Activated T-cell treated with anti-CD3 and anti-CD28 coated beads, Interleukin-2, amount 50 U/mL, for 48 hours (primary cell): ENCODE results near the gene HIBADH.

Source experiments
- DNase-seq, 2 experiments: peaks; one replicate each; pipeline ENCODE4 v3.0.0-alpha.2; 2020

Gene HIBADH

DNA sequence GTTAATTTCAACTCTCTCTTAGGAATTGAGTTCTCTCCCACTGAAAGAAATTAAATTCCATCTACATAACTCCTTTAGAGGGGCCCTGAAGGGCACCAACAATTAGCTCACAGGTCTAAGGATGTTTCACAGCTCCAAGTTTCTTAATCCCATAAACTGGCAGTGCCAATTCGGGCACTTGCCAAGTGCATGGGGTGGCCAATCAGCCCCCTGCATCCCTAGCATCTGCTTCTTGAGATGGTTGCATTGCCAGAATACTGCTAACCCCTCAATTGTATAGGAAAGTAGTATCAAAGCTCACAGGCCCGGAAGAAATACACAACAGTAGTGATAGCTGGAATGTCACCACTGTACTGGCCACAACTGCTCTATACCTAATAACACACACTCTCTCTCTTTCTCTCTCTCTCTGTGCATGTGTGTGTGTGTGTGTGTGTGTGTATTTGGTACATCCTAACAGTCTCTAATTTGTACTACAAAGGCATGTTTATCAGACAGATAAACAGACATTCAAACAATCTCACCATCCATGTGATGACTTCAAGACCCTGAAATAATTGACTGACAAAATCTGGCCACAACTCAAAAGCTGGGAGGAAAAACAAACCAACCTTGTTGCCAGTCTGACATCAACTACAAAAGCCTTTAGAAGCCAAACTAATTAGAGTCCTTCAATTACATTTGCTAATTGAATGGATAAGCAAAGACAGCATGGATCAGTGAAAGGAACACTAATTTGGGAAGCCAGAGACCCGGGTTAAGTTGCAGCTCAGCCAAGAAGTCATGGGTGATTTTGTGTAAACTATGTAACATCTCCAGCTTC is 27.8 kb downstream of the HIBADH start:
- no peak for DNase-seq

- no peak for DNase-seq
These were observed 29.6 kb downstream of the HIBADH start for GRCh38 chr7:27633062-27633461.

DNA sequence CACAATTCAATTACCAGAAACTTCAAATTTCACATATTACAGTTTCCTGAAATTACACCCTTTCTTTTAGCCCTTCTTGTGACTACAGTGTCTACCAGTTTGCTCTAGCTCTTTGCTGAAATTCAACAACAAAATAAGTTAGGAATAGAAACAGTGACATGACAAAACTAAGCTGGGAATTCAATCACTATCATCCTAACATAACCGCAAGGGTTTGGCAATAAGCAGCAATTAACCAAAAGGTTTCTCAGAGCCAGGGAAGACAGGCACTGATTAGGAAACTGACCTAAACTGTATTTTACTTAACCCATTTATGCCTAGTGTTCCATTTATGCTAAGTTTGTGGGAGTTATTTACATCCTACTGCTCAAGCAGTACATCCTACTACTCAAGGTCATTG is 31.3 kb downstream of the HIBADH start:
- DNase-seq, result no peak

DNA sequence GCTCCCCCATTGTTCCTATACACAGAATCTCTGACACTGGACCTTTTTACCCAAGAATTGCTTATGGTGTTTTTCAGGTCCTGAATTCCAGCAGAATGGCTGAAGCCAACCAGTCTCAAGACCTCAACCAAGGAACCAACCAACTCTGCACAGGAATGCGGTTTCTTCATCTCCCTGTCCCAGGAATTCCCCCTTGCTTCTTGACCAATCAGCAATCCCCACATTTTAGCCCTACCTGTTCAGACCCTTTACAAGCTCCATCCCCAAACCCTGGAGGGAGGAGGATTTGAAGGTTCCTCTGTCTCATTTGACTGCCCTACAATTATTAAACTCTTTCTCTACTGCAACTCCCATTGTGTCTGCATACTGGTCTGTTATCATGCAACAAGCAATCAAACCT is 35.5 kb downstream of the HIBADH start:
- DNase-seq, result no peak

DNA sequence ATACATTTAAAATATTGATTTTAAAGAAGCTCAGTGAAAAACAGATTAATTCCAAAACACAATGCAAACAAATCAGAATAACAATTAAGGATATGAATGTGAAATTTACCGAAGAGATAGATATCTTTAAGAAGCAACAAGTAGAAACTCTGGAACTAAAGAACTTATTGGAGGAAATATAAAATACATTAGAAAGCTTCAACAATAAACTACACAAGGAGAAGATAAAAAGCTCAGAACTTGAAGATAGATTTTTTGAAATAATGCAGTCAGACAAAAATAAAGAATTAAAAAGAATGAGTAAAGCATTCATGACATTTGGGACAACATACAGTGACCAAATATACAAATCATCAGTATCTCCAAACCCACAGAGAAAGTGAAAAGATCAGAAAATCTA is 43.2 kb downstream of the HIBADH start:
- no peak for DNase-seq

DNA sequence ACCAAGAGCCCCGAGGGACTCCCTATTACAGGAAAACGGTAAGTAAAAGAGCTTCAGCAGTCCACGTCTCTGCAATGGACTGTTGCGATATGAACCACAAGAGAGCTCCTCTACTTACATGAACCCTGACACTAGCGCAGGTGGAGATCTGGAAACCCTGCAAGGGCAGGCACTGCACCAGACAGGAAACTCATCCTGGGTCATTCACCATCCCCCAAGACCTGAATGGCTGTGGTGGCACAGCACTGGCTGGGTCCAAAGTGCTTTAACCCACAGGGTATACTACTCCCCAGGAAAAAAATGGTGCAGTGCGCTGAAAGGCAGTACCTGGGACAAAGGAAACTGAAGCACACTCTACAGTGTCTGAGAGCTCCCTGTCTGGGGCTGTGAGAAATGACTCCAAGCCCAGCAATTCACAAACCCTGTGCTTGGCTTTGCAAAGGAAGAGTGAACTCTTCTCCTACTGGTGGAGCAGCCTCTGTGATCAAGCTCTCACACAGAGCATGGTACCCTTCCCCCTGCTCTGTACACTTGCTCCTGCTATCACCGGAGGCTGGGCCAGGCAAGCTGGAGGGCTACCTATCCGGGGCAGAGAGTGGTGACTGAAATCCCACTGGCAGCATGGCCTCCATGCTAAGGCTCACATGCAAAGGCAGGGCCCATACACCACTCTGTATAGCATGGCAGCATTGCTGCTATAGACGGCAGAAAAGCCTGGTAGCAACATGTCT is 44.9 kb downstream of the HIBADH start:
- DNase-seq, result no peak

DNA sequence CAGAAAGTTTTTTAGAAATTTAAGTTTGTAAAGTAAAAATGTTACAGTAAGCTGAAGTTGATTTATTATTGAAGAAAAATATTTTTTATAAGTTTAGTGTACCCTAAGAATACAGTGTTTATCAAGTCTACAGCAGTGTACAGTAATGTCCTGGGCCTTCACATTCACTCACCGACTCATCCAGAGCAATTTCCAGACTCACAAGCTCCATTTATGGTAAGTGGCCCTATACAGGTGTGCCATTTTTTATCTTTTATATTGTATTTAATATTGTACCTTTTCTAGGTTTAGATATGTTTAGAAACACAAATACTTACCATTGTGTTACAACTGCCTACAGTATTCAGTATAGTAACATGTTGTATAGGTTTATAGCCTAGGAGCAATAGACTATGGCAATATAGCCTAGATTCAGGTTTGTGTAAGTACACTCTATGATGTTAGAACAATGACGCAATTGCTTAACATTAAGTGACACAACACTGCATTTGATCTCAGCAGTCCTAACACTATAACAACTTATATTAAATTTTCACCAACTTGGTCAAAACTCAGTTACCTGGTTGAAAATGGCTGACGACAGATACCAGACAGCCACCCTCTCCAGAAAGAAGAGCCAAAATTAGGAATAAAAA is 45.7 kb downstream of the HIBADH start:
- no peak for DNase-seq

DNA sequence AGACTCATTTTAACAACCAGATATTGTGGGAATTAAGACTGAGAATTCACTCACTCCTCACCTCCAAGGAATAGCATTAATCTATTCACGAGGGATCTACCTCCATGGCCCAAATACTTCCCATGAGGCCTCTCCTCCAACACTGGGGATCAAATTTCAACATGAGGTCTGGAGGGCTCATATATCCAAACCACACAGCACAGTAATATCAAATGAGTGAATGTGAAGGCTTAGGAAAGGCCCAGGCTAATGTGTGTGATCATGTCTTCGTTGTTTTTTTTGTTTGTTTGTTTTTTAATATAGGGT is 46.5 kb downstream of the HIBADH start:
- no peak for DNase-seq

GRCh38 chr7:27615420-27616185 is 47.1 kb downstream of the HIBADH start:
- DNase-seq, result no peak

DNA sequence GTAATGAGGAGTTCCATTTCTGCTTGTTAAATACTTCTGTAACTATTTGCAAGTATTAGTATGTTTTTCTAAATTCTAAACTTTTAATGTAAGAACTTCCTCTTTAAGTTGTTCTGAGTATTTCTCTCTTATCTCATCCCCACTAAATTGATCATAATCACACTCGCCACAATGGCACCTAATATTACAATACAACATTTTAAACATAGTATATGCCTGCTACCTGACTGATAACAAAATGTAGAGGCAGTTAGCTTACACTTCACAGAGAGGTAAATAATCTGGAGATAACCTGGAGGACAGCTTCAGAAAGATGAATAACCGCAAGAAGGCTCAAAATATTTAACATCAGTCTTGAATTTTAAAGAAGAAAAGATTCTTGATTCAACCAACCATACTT is 48.6 kb downstream of the HIBADH start:
- no peak for DNase-seq

- no peak for DNase-seq
These were observed 51.6 kb downstream of the HIBADH start for GRCh38 chr7:27611059-27611458.

GRCh38 chr7:27608776-27609495 is 53.7 kb downstream of the HIBADH start:
- no peak for DNase-seq

DNA sequence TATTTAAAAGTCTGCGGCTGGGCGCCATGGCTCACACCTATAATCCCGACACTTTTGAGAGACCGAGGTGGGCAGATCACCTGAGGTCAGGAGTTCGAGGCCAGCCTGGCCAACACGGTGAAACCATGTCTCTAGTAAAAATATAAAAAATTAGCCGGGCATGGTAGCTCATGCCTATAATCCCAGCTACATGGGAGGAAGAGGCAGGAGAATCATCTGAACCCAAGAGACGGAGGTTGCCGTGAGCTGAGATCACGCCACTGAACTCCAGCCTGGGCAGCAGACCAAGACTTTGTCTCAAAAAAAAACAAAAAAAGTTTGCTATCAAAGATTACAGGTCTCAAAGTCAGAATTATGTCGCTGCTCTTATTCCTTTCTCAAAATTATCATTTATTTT is 55.5 kb downstream of the HIBADH start:
- no peak for DNase-seq

DNA sequence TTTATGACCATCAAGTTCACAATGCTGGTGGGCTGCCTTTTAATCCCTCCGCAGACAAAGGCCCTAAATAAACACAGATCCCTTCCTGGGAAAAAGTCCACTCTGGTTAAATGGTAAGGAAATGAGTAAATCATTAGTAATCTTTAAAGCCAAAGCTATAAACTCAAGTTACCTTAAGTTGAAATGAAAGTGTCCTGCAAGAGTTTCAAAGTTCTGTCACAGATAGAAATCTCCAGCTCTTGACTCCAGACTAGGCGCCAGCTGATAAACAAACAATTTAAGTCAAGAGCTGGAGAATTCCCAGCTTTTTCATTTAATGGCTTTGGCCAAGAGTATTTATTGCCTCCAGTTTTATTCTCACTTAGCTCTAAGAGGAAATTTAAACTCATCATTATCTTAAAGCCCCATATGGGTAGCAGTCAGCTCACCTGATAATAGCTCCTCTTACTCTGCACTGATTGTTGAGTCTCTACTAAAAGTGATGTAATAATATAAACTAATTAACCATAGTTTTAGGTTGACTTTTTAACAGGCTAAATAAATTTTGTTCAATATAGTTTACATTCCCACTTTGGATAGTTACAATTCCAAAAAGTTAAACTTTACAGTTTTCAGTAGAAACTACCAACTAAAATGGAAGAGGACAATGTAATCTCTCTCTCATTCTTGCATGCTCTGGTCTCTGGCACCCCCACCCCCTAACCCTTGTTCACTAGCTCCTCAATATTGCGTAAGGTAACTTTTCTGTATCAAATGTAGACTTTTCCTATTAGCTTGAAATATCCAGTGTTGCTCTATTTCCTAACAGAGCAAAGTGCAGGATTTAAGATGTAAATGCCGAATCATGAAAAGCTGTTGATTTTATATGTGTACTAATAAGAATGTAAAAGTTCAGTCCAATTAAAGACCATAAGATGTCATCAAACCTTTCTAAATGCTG is 56.1 kb downstream of the HIBADH start:
- no peak for DNase-seq

- DNase-seq, result no peak
These were observed 56.9 kb downstream of the HIBADH start for GRCh38 chr7:27605689-27606269.

DNA sequence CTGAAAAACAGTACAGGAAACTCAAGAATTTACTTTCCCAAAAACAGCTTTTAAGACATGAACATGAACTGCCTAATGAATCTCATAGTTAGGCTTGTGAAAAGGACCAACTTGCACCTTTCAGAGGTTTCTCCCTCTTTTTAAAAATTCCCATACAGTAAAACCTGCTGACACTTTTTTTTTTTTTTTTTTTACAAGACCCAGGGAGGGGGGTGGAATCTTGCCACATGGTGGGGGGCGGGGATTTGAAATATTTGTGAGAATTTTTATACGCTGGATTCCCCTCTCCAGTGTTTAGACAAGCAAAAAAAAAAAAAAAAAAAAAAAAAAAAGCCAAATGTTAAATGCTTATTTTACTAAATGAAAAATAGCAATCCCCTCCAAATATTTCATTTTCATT is 57.4 kb downstream of the HIBADH start:
- no peak for DNase-seq

DNA sequence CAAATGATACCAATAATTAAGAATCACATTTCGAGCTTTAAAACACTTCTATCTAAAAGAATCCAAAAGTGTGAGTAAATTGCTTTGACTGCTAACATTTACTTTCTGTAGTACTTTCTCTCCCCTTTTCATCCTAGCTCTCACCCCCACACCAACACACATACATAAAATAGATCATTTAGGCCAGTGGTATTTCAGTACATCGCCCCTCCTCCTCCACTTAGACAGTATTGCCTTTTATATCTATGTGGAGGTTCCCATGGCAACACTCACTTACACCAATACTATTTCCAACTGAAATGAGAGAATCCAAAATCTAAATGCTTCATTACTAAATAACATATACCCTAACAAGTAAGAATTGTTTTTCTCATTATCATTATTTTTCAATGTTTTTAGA is 58.9 kb downstream of the HIBADH start:
- no peak for DNase-seq

GRCh38 chr7:27602766-27603165 is 59.9 kb downstream of the HIBADH start:
- DNase-seq, result no peak

GRCh38 chr7:27601217-27601616 is 61.5 kb downstream of the HIBADH start:
- DNase-seq, result no peak

- no peak for DNase-seq
These were observed 62.4 kb downstream of the HIBADH start for GRCh38 chr7:27600247-27600646.

DNA sequence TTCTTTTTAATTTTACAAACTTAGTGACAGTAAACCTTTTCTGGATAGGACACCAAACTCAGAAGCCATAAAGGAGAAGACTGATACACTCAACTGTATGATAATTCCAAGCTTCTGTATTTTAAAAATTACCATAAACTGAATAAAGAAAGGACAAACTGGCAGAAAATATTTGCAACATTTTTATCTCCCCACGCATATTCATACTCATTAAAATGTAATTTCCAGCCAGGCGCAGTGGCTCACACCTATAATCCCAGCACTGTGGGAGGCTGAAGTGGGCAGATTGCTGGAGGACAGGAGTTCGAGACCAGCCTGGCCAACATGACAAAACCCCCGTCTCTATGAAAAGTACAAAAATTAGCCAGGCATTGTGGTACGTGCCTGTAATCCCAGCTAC is 67.7 kb downstream of the HIBADH start:
- DNase-seq, result no peak
